GM21515 (cell line): Measurements from ENCODE around the gene CYP26C1.

Experiments
- ATAC-seq: cut with Tn5 transposase; IDR thresholded peaks from one replicate; pipeline ENCODE4 v1.9.1; 2021; ENCODE audit not compliant: unreplicated experiment

Gene CYP26C1, protein sequence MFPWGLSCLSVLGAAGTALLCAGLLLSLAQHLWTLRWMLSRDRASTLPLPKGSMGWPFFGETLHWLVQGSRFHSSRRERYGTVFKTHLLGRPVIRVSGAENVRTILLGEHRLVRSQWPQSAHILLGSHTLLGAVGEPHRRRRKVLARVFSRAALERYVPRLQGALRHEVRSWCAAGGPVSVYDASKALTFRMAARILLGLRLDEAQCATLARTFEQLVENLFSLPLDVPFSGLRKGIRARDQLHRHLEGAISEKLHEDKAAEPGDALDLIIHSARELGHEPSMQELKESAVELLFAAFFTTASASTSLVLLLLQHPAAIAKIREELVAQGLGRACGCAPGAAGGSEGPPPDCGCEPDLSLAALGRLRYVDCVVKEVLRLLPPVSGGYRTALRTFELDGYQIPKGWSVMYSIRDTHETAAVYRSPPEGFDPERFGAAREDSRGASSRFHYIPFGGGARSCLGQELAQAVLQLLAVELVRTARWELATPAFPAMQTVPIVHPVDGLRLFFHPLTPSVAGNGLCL

GRCh38 chr10:93059975-93060886, at the start of gene CYP26C1:
TSS of gene CYP26C1 (plus strand) at chr10:93060798. CDS start at chr10:93061264, 466 bp downstream.
- ATAC-seq: no peak

DNA sequence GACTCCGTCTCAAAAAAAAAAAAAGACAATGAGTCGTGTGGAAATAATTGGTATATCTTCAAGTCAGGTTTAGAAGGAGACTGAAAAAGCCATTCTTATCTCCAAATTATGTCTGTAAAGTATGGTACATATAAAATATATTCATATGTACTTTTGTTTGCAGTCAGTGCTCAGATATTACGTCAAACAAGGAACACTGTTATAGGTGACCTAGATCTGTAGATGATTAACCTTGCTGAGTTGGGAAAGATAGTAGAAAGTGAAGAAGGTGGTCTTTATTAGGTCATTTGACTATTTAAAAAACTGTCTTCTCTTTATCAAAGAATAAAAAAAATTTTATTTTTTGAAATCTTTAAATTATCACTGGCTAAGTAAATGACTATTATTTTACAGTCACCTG, 44.9 kb upstream of the CYP26C1 start:
- ATAC-seq: no peak

DNA sequence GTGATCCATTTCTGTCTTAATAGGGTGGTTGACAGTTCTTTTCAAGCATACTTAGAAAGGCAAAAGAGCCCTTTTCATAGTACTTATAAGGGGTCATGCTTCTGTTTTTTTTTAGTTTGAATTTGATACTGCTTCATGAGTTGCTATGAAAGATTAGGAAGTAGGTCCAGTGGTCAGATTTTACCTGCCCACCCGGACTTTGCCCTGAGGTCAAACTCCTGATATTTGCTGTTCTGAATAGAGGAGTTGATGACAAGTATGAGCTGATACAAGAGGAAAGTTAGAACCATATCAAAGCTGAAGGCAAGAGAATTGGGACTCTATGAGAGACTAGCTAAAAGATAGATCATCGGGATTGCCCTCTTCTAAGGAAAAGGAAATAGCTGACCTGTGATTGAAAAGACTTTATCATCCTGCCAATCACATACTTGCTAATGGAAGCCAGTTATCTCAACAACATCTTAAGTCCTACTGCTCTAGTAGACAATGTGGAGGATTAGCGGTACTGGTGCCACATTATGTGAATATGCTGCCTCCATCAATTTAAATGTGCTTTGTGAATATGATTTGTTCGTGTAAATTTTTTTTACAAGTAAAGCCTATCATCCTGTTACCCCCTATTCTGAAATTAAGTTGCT, 37.5 kb upstream of the CYP26C1 start:
- ATAC-seq: no peak

- ATAC-seq: no peak
Measured at GRCh38 chr10:93026072-93026471, 34.5 kb upstream of the CYP26C1 start.

- no peak for ATAC-seq
Measured at GRCh38 chr10:93027508-93027907, 33.1 kb upstream of the CYP26C1 start.

DNA sequence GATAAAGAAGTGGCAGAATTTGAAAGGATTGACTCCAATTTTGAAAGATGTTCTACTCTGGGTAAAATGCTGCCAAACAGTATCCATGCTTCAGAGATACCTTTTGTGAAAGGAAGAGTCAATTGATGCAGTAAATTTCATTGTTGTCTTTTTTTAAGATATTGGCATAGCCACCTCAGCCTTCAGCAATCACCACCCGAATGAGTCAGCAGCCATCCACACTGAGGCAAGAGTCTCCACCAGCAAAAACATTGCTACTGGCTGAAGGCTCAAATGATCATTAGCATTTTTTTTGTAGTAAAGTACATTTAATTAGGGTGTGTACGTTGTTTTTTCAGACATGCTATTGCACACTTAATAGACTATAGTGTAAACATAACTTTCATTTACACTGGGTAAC, 31.7 kb upstream of the CYP26C1 start:
- no peak for ATAC-seq

DNA sequence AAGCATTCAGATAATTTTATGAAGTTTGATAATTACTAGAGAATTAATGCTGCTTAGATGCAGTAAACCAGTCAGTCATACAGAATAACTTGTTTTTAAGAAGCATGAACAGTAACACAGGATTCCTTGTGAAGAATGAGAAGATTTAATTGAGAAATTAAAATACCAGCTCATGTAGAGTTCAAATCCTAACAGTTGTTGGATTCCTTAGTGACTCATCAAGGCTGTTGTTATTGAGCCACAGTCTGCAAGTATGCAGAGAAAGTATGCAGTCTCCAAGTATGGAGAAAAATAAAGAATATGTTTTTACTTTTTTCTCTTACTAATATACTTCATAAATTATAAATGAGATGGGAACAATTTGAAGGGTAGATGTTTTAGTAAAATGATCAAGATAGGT, 30.2 kb upstream of the CYP26C1 start:
- ATAC-seq: no peak

DNA sequence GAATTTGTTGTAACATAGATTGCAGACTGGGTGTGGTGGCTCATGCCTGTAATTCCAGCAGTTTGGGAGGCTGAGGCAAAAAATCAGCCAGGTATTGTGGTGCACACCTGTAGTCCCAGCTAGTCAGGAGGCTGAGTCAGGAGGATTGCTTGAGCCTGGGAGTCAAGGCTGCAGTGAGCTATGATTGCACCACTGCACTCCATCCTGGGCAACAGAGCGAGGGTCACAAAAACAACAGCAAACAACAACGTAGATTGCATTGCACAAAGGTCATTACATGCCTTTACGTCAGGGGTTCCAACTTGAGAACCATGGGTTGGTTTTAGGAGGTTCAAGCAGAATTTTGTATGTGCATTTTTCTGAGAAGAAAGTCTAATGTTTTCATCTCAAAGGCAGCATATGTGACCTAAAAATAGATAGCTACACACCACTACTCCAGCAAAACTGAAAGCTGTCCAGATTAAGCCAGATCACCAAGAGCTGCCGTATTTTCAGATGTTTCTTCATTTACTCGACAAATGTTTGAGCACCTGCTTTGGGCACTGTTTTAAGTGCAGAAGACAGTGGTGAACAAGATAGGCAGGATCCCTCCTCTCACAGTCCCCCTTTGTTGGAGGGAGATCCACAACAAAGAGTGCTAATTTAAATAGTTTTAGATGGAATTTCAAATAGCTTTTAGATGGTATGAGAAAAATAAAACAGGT, 28.3 kb upstream of the CYP26C1 start:
- ATAC-seq: no peak

GRCh38 chr10:93032809-93033137, 27.8 kb upstream of the CYP26C1 start:
- ATAC-seq: no peak

DNA sequence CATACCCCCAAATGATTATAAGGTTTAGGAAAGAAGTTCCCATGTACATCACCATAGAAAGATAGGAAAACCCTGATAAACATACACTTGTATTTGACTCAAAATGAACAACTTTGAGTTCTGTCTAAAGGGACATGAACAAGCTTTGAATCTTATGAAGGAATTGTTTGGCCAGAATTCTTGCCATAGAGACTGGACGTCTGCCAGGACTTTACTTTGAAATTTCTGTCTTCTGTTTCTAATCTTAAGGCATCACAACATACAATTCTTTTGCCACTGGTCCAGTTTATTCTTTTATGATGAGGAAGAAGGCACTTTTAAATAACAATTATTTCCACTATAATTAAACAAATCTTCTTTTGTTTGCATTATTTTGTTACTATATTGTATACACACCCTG, 26.2 kb upstream of the CYP26C1 start:
- ATAC-seq: no peak

DNA sequence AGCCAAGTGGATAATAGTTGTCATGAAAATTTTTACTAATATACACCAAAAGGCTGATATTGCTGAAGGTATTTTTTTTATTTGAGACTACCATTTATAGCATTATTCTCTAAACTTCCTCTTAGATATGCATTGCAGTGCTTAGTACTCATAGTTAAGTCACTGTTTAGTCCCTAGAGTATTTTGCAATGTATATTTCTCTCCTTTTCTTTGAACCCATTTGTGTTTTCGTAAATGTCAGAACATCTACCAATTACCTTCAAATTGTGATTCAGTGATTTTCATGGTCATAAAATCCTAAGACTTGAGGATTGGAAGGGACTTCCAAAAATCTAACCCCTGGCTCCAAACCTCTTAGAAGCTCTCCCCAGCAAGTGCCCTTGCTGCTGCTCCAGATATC, 21.5 kb upstream of the CYP26C1 start:
- ATAC-seq: no peak

DNA sequence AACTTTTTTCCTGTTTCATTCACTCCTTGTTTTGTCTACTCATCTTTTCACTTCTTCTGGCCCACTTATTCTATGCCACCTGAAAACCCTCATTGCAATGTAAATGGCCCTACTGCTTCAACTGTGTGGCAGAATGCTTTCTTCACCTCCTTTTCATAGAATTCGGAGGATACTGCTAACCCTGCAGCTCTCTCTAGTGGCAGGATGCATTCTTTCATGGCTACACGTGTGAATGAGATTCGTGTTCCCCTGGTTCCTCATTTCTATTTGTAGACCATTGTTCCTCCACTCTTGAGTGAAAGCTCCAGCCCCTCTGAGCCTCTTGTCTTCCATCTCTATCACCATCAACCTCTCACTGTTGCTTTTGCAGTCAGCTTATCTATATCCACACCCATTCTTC, 20.9 kb upstream of the CYP26C1 start:
- no peak for ATAC-seq

DNA sequence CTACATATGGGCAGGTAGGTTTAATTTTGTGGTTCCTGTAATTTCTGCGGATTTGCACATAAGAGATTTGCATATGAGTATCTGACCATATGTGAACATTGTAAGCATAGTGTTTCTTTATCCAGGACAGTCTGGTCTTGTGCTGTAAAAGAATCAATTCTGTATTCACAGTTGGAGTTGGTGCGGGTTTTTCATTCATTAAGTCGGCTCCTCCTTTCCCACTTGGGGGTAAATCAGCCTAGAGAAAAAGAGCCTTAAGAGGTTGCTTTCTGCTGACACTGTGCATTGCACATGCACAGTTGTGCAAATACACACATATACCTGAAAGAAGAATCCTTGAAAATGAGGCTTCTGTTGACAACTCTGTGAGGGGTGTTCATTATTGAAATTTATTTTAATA, 6.1 kb upstream of the CYP26C1 start:
- no peak for ATAC-seq

- ATAC-seq: no peak
Measured at GRCh38 chr10:93058139-93058538, 2.5 kb upstream of the CYP26C1 start.

- ATAC-seq: no peak
Measured at GRCh38 chr10:93060887-93061593, 442 bp downstream of the CYP26C1 start.

DNA sequence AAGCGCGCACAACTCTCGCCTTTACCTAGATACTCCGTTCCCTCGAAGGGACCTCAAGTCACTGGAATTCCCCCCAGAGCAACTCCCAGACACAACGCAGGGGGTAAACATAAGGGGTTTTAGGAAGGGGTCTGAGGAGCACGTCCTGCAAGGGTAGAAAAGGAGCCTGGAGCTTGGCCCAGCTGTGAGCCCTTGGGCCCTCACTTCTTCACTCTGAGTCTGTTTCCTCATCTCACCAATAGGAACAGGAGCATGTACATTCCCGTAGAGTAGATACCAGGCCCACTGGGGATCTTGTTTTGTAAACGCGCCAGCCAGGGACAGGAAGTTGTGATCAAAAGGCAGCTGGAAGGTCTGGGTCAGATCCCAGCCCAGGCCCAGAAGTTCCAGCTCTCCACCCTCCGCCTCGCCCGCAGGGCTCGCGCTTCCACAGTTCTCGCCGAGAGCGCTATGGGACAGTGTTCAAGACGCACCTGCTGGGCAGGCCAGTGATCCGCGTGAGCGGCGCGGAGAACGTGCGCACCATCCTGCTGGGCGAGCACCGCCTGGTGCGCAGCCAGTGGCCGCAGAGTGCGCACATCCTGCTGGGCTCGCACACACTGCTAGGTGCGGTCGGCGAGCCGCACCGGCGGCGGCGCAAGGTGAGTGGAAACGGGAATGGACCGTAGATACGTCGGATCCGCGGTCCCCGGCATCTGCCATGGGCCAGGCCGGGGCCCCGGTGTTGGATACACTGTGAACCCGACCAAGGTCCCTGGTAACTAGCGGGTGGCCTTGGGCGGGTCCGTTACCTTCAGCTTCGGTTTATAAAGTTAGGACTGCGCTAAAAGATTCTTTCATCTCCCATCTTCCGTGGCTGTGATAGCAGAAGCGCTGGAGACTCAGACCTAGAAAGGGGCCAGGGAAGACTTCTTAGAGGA, 1.3 kb downstream of the CYP26C1 start:
- no peak for ATAC-seq

DNA sequence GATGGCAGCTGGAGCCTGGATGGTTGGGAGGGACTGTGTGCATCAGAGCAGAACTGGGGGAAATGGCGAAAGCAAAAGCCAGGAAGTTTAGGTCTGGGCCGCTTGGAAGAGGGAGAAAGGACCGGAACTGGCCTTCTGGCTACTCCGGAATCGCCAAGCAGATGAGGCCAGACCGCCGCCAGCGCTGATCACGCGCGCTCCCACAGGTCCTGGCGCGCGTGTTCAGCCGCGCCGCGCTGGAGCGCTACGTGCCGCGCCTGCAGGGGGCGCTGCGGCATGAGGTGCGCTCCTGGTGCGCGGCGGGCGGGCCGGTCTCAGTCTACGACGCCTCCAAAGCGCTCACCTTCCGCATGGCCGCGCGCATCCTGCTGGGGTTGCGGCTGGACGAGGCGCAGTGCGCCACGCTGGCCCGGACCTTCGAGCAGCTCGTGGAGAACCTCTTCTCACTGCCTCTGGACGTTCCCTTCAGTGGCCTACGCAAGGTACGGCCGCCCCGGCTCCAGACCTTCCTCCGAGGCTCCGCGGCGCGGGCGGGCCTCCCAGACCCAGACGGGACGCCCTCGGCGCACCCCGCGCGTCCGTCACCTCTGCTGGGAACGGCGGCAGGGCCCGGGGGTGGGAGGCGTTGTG, 2.0 kb downstream of the CYP26C1 start:
- no peak for ATAC-seq

GRCh38 chr10:93063144-93063976, 2.8 kb downstream of the CYP26C1 start:
- ATAC-seq: no peak
